ENCODE results near the gene DENND5A. TPM values are rescaled to one million over a fixed set of nuclear protein-coding genes. Genes with fewer than 3 reads are reported as not detected.
"Not testable (repeated sequence)": the region's sequence is repeated elsewhere in the genome, so short reads cannot be mapped to it uniquely, and the experiment has no call there.

The DENND5A gene
- total RNA-seq, 1 donor from 2014 or later, result 76.0 TPM

DNA sequence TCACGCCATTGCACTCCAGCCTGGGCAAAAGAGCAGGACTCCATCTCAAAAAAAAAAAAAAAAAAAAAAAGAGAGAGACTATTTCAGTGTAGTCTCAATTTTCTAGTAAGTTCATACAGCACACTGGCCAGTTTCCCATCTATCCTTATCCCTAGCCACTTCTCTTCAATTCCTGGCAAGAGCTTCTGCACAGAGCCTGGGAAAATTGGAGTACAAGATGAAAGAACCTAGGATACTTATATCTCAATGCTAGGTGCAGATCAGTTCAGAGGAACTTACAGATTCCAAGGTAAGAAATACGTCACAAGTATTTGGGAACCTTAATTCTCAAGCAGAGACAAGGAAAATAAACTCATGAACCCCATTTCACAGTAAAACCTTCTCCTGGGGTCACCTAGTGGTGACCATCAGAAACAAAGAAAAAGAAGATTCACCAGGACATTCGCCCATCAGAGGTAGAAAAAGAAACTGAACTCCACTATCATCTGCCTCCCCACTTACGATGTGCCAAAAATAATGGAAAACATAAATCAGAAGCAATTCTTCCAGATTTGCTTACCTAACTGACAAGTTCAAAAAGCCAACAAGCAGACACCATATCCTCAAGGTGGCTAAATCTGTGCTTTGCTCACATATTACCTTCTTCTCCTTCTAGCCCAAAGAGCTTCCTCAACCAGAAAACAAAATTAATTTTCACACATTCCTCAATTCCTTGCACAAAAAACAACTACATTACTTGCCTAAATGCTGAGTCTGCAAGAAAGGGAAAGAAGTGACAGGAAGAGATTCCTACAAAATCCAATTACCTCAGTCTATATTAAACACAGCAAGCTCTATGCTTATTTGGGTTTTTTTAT is 4.9 kb downstream of the DENND5A start:
- no peak overlapping the region for H3K4me3 Mint-ChIP-seq
- no peak for DNase-seq (ENCODE audit: extremely low spot score, unreplicated experiment)

GRCh38 chr11:9258279-9258678 is 6.9 kb downstream of the DENND5A start:
- not testable (repeated sequence) for H3K4me3 Mint-ChIP-seq; H3K27ac Mint-ChIP-seq; DNase-seq (ENCODE audit: extremely low spot score, unreplicated experiment); H3K9me3 Mint-ChIP-seq; H3K27me3 Mint-ChIP-seq
- peaks cover 23% of the 10 kb centered on the region for H3K4me1 Mint-ChIP-seq (ENCODE audit: unreplicated experiment)
- peaks cover 19% of the 10 kb centered on the region for H3K36me3 Mint-ChIP-seq

More for the DNA sequence above, 4.9 kb downstream of the DENND5A start:
- Mint-ChIP-seq H3K27ac (peak overlapping the region; percentile 15), H3K4me1 (ENCODE audit: unreplicated experiment) (peaks cover 32% of the 10 kb centered on the region), H3K36me3 (peaks cover 17% of the 10 kb centered on the region), H3K9me3 (no peaks in the 10 kb centered on the region), H3K27me3 (no peaks in the 10 kb centered on the region)
- TF ChIP-seq CTCF (conservative IDR thresholded peaks at IDR 0.05), result peak; percentile 55

GRCh38 chr11:9254416-9254815 is 10.7 kb downstream of the DENND5A start:
- no peak for DNase-seq (ENCODE audit: extremely low spot score, unreplicated experiment)
- no peak overlapping the region for H3K4me3 Mint-ChIP-seq
- no peak for TF ChIP-seq CTCF (conservative IDR thresholded peaks at IDR 0.05)
- no peaks in the 10 kb centered on the region for H3K9me3 Mint-ChIP-seq
- H3K4me1 Mint-ChIP-seq (ENCODE audit: unreplicated experiment), result no peaks in the 10 kb centered on the region
- H3K36me3 Mint-ChIP-seq, result peaks cover 23% of the 10 kb centered on the region
- H3K27ac Mint-ChIP-seq, result no peak overlapping the region
- H3K27me3 Mint-ChIP-seq, result no peaks in the 10 kb centered on the region

DNA sequence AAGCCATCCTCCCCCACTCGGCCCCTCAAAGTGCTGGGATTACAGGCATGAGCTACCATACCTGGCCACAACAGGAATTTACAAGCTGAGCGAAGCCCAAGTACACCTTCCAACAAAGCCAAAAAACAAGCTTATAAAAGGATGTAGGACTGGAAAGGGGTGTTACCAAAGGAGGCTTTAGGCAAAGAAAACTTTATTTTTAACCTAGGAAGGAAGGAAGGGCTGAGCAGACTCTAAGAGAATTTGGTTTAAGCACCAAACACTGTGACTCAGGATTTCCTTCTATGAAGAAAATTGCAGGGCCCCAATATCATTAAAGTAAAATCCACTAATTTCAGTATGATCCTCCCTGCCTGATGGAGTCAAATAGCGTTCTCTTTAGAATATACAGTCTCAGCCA is 12.1 kb downstream of the DENND5A start:
- no peaks in the 10 kb centered on the region for H3K9me3 Mint-ChIP-seq
- H3K27me3 Mint-ChIP-seq, result no peaks in the 10 kb centered on the region
- no peak overlapping the region for H3K4me3 Mint-ChIP-seq
- no peak overlapping the region for H3K27ac Mint-ChIP-seq
- no peak for DNase-seq (ENCODE audit: extremely low spot score, unreplicated experiment)
- TF ChIP-seq CTCF (conservative IDR thresholded peaks at IDR 0.05), result no peak
- H3K36me3 Mint-ChIP-seq, result peaks cover 16% of the 10 kb centered on the region
- no peaks in the 10 kb centered on the region for H3K4me1 Mint-ChIP-seq (ENCODE audit: unreplicated experiment)

- peak overlapping the region; percentile 17 for H3K27ac Mint-ChIP-seq
- H3K27me3 Mint-ChIP-seq, result no peaks in the 10 kb centered on the region
- TF ChIP-seq CTCF (conservative IDR thresholded peaks at IDR 0.05), result no peak
- H3K9me3 Mint-ChIP-seq, result no peaks in the 10 kb centered on the region
- DNase-seq (ENCODE audit: extremely low spot score, unreplicated experiment), result no peak
- no peak overlapping the region for H3K4me3 Mint-ChIP-seq
- H3K4me1 Mint-ChIP-seq (ENCODE audit: unreplicated experiment), result no peaks in the 10 kb centered on the region
- H3K36me3 Mint-ChIP-seq, result peaks cover 12% of the 10 kb centered on the region
Observed at GRCh38 chr11:9251311-9251710, 13.8 kb downstream of the DENND5A start.

- Mint-ChIP-seq H3K36me3 (peaks cover 10% of the 10 kb centered on the region), H3K4me3 (no peak overlapping the region), H3K4me1 (ENCODE audit: unreplicated experiment) (no peaks in the 10 kb centered on the region), H3K27ac (no peak overlapping the region), H3K27me3 (no peaks in the 10 kb centered on the region), H3K9me3 (no peaks in the 10 kb centered on the region)
- TF ChIP-seq CTCF (conservative IDR thresholded peaks at IDR 0.05), result no peak
- no peak for DNase-seq (ENCODE audit: extremely low spot score, unreplicated experiment)
Observed at GRCh38 chr11:9250139-9250582, 15.0 kb downstream of the DENND5A start.
